SK-N-SH (cell line): ENCODE data around the gene PCDH11X. TPM values are rescaled to one million over a fixed set of nuclear protein-coding genes. Genes with fewer than 3 reads are reported as not detected.
A peak's percentile ranks its signal among the peaks of the same experiment; 100 is the strongest.
"Not testable (repeated sequence)": the region's sequence is repeated elsewhere in the genome, so short reads cannot be mapped to it uniquely, and the experiment has no call there.

ENCODE experiments used
- CTCF ChIA-PET: fragments of 300-600, 350-600 bp; formaldehyde crosslinking; extraction: SDS; loops from one replicate; lab custom pipeline; 2021; lab: Yijun Ruan, JAX
- POLR2A ChIA-PET: fragments of 350-600 bp; sonication (Branson Sonifier 250); formaldehyde crosslinking; extraction: SDS; loops from one replicate; lab custom pipeline; 2020; ENCODE audit warnings: antibody characterized with exemption, inconsistent platforms; lab: Yijun Ruan, JAX
- DNase-seq: peaks from one replicate; pipeline ENCODE4 v3.0.0; 2012
- H2AFZ ChIP-seq: fragments of 200-600 bp; sonication (generic); 2 replicates; pipeline ENCODE4 v1.8.1; 2016; ENCODE audit warnings: antibody characterized with exemption, mild to moderate bottlenecking, low read depth
- H3F3A ChIP-seq: fragments of 200-600 bp; sonication (generic); replicated peaks from 2 replicates; pipeline ENCODE3; 2016; ENCODE audit warnings: antibody characterized with exemption, mild to moderate bottlenecking; ENCODE audit not compliant: insufficient read depth
- H3K27ac ChIP-seq, 2 experiments: fragments of 200-500 bp in 1 of 2; fragments of 200-600 bp in 1 of 2; sonication (Bioruptor generic) in 1 of 2; sonication (generic), shearing (Covaris generic) in 1 of 2; 2 replicates each; pipeline versions ENCODE4 v1.5.1 to v1.6.1; 2014 to 2016; ENCODE audit warnings: low read depth in 2 of 2, inconsistent platforms in 1 of 2, low read length in 1 of 2, mild to moderate bottlenecking in 1 of 2, mixed read lengths in 1 of 2
- H3K27me3 ChIP-seq: fragments of 200-600 bp; sonication (generic), shearing (Covaris generic); 2 replicates; pipeline ENCODE4 v1.6.1; 2016; ENCODE audit warnings: mixed run types; ENCODE audit not compliant: insufficient read depth
- H3K36me3 ChIP-seq, 2 experiments: fragments of 200-500 bp in 1 of 2; fragments of 200-600 bp in 1 of 2; sonication (Bioruptor generic) in 1 of 2; sonication (generic) in 1 of 2; replicated peaks in 1 of 2; 2 replicates each; pipeline versions ENCODE3 to v1.5.1; 2014 to 2016; ENCODE audit warnings: low read length in 1 of 2, mild to moderate bottlenecking in 1 of 2; ENCODE audit not compliant: insufficient read depth in 2 of 2, control insufficient read depth in 1 of 2
- H3K4me1 ChIP-seq, 2 experiments: fragments of 200-500 bp in 1 of 2; fragments of 200-600 bp in 1 of 2; sonication (Bioruptor generic) in 1 of 2; sonication (generic), shearing (Covaris generic) in 1 of 2; 2 replicates each; pipeline versions ENCODE4 v1.5.1 to v1.6.1; 2014 to 2016; ENCODE audit warnings: low read depth in 1 of 2, low read length in 1 of 2, mixed run types in 1 of 2; ENCODE audit not compliant: insufficient read depth in 2 of 2, control insufficient read depth in 1 of 2
- H3K4me2 ChIP-seq: fragments of 200-600 bp; sonication (generic), shearing (Covaris generic); 2 replicates; pipeline ENCODE4 v1.6.1; 2017; ENCODE audit warnings: mixed run types
- H3K4me3 ChIP-seq, 2 experiments: fragments of 200-500 bp in 1 of 2; fragments of 200-600 bp in 1 of 2; sonication (Bioruptor generic) in 1 of 2; sonication (generic), shearing (Covaris generic) in 1 of 2; 2 replicates each; pipeline versions ENCODE4 v1.5.1 to v1.8.1; 2014 to 2016; ENCODE audit warnings: low read depth in 2 of 2, inconsistent platforms in 1 of 2, low read length in 1 of 2, mild to moderate bottlenecking in 1 of 2, mixed read lengths in 1 of 2, moderate library complexity in 1 of 2
- H3K79me2 ChIP-seq: fragments of 200-600 bp; sonication (generic); 2 replicates; pipeline ENCODE4 v1.8.1; 2017; ENCODE audit warnings: mild to moderate bottlenecking; ENCODE audit not compliant: insufficient read depth
- H3K9ac ChIP-seq: fragments of 200-600 bp; sonication (generic); 2 replicates; pipeline ENCODE4 v1.6.1; 2017; ENCODE audit warnings: mixed run types
- H3K9me2 ChIP-seq: fragments of 200-600 bp; sonication (generic); 2 replicates; pipeline ENCODE4 v1.6.1; 2017; ENCODE audit warnings: mixed run types
- H3K9me3 ChIP-seq: fragments of 200-600 bp; sonication (generic); 2 replicates; pipeline ENCODE4 v1.6.1; 2017; ENCODE audit warnings: mixed run types, mild to moderate bottlenecking, moderate library complexity
- H4K20me1 ChIP-seq: fragments of 200-600 bp; sonication (generic); 2 replicates; pipeline ENCODE4 v1.6.1; 2017; ENCODE audit warnings: mild to moderate bottlenecking, mixed run types; ENCODE audit not compliant: insufficient read depth
- WGBS: methylation state at CpG from one replicate; pipeline ENCODE4 v1.1.6; 2017; ENCODE audit warnings: low lambda C conversion rate; 5-methylcytosine and 5-hydroxymethylcytosine counted together
- polyA plus RNA-seq, 3 experiments: library from polyadenylated mRNA; depleted of rRNA; stranded (reverse); fragments of >200 nt; gene quantifications; 2 replicates each; pipeline ENCODE4 v1.2.3, GENCODE V29; 2012

The PCDH11X gene, protein sequence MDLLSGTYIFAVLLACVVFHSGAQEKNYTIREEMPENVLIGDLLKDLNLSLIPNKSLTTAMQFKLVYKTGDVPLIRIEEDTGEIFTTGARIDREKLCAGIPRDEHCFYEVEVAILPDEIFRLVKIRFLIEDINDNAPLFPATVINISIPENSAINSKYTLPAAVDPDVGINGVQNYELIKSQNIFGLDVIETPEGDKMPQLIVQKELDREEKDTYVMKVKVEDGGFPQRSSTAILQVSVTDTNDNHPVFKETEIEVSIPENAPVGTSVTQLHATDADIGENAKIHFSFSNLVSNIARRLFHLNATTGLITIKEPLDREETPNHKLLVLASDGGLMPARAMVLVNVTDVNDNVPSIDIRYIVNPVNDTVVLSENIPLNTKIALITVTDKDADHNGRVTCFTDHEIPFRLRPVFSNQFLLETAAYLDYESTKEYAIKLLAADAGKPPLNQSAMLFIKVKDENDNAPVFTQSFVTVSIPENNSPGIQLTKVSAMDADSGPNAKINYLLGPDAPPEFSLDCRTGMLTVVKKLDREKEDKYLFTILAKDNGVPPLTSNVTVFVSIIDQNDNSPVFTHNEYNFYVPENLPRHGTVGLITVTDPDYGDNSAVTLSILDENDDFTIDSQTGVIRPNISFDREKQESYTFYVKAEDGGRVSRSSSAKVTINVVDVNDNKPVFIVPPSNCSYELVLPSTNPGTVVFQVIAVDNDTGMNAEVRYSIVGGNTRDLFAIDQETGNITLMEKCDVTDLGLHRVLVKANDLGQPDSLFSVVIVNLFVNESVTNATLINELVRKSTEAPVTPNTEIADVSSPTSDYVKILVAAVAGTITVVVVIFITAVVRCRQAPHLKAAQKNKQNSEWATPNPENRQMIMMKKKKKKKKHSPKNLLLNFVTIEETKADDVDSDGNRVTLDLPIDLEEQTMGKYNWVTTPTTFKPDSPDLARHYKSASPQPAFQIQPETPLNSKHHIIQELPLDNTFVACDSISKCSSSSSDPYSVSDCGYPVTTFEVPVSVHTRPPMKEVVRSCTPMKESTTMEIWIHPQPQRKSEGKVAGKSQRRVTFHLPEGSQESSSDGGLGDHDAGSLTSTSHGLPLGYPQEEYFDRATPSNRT (N-terminal part only)
- polyA plus RNA-seq (2012; rRNA removed) = not detected in 2 replicates
- not detected in 2 replicates for polyA plus RNA-seq (2012; cell fraction: cytosol; rRNA removed)
- not detected in 2 replicates for polyA plus RNA-seq (2012; cell fraction: nucleus; rRNA removed)

DNA sequence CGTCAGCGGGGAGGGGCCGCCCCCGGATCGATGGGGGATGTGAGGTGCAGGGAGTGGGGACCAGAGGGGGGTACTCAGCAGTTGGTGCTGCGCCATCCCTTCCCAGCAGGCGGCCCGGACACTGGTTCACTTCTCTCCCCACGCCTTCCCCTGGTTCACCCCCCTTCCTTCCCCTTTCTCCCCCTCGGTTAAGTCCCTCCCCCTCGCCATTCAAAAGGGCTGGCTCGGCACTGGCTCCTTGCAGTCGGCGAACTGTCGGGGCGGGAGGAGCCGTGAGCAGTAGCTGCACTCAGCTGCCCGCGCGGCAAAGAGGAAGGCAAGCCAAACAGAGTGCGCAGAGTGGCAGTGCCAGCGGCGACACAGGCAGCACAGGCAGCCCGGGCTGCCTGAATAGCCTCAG is at the start of gene PCDH11X:
PCDH11X (plus strand) TSS at position 241 of the 400 bp plus-strand sequence. CDS start 56,130 bp downstream, outside the sequence.
- H3K4me1 ChIP-seq, DNase-seq, H3K4me2 ChIP-seq, H3K79me2 ChIP-seq, H3F3A ChIP-seq, H3K4me3 ChIP-seq, H4K20me1 ChIP-seq, H3K9me3 ChIP-seq, H3K9ac ChIP-seq, H3K36me3 ChIP-seq, H3K27ac ChIP-seq, POLR2A ChIA-PET, H3K9me2 ChIP-seq, CTCF ChIA-PET, H2AFZ ChIP-seq: not testable (repeated sequence)
- 0% methylated on average over 13 of the region's 24 CpGs for WGBS
- peaks cover 14% of the 10 kb centered on the region; the same call in 1 of the 2 replicates for H3K27me3 ChIP-seq

DNA sequence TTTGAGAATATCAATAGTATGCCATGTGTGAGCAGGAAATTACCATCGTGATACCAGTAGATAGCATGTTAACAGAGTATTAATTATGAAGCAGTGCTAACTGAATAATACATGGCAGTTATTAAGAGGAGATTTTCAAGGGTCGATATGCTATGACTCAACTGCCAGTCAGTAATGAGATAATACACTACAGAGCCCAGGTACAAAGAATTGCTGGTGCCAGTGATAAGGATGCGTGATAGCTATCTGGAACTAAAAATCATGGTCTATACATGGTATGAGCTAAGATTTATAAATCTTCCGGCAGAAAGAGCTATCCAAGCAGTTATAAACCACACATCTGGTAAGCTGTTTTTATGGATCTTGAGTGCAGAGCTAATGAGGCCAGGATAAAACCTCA is 31.7 kb upstream of the PCDH11X start:
- POLR2A ChIA-PET = not testable (repeated sequence)

DNA sequence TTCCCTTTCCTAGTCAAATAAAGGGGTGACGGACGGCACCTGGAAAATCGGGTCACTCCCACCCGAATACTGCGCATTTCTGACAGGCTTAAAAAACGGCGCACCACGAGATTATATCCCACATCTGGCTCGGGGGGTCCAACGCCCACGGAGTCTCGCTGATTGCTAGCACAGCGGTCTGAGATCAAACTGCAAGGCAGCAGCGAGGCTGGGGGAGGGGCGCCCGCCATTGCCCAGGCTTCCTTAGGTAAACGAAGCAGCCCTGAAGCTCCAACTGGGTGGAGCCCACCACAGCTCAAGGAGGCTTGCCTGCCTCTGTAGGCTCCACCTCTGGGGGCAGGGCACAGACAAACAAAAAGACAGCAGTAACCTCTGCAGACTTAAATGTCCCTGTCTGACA is 26.2 kb upstream of the PCDH11X start:
- H3K9me3 ChIP-seq, H3K4me1 ChIP-seq, H3K4me2 ChIP-seq, H4K20me1 ChIP-seq, H3K27ac ChIP-seq, H3K9ac ChIP-seq, H3K9me2 ChIP-seq, CTCF ChIA-PET, H3F3A ChIP-seq, H2AFZ ChIP-seq, H3K79me2 ChIP-seq, H3K27me3 ChIP-seq, POLR2A ChIA-PET, H3K36me3 ChIP-seq, DNase-seq: not testable (repeated sequence)
- H3K4me3 ChIP-seq = peak overlapping the region in 1 of 2 experiments; percentile 9; a peak in 1 of 4 replicates
- WGBS = no CpG with 5 or more reads among the region's 17 CpGs

More for the DNA sequence above, 31.7 kb upstream of the PCDH11X start:
- DNase-seq, H3K4me3 ChIP-seq, H3K36me3 ChIP-seq, H3K4me1 ChIP-seq, H3K79me2 ChIP-seq, H3K9ac ChIP-seq, H3K27ac ChIP-seq, H2AFZ ChIP-seq, H3K27me3 ChIP-seq, CTCF ChIA-PET, H4K20me1 ChIP-seq, H3F3A ChIP-seq, H3K9me2 ChIP-seq, H3K9me3 ChIP-seq, H3K4me2 ChIP-seq: not testable (repeated sequence)
- WGBS = 0% methylated on average over 2 of the region's 4 CpGs
